Measurements from ENCODE around the gene HDAC1.

Gene HDAC1

GRCh38 chr1:32373996-32374592, 82.2 kb downstream of the HDAC1 start:
- H2AFZ ChIP-seq (ENCODE audit: low read depth) = no peak overlapping the region
- no peak for TF ChIP-seq CTCF (conservative IDR thresholded peaks at IDR 0.05; ENCODE audit: low read depth, low read length)
- no peak overlapping the region for H3K27ac ChIP-seq
- H3K79me2 ChIP-seq (ENCODE audit: insufficient read depth, low read depth) = no peaks in the 10 kb centered on the region
- no peak overlapping the region for H3K9ac ChIP-seq
- no peaks in the 10 kb centered on the region; the same call in 1 of the 2 replicates for H3K36me3 ChIP-seq (ENCODE audit: insufficient read depth)
- no peak overlapping the region for H3K4me2 ChIP-seq
- no peaks in the 10 kb centered on the region for H3K27me3 ChIP-seq (ENCODE audit: insufficient read depth, low read depth)
- H3K4me3 ChIP-seq (IDR thresholded peaks at IDR 0.05; ENCODE audit: insufficient read depth, low read depth, low read length) = no peak overlapping the region
- no peaks in the 10 kb centered on the region for H3K4me1 ChIP-seq (ENCODE audit: low read depth, poor library complexity, severe bottlenecking)
- H4K20me1 ChIP-seq (ENCODE audit: insufficient read depth) = no peaks in the 10 kb centered on the region

DNA sequence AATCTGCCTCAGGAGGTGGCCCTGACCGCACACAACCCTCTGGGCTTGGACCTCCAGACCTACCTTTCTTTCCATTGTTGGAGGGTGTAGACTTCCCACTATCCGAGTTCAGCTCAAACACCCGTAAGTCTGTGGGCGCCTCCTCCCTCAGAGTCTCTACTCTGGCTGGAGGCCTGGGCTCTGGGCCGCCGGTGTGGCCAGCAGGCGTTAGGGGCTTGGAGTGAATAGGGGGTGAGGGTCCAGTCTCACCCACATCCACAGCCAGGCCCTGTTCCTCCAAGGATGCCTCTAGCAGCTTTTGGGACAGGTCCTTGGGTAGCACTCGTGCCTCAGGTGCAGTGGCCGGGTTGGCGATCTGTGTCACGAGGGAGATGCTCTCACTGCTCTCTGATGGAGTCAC, 84.3 kb downstream of the HDAC1 start:
- Histone ChIP-seq H3K36me3 (ENCODE audit: insufficient read depth) (no peaks in the 10 kb centered on the region; the same call in 1 of the 2 replicates), H3K4me1 (ENCODE audit: low read depth, poor library complexity, severe bottlenecking) (no peaks in the 10 kb centered on the region), H3K27me3 (ENCODE audit: insufficient read depth, low read depth) (no peaks in the 10 kb centered on the region), H3K27ac (no peak overlapping the region), H3K4me3 (IDR thresholded peaks at IDR 0.05; ENCODE audit: insufficient read depth, low read depth, low read length) (no peak overlapping the region), H2AFZ (ENCODE audit: low read depth) (no peak overlapping the region), H3K9ac (no peak overlapping the region), H3K79me2 (ENCODE audit: insufficient read depth, low read depth) (no peaks in the 10 kb centered on the region), H4K20me1 (ENCODE audit: insufficient read depth) (no peaks in the 10 kb centered on the region), H3K4me2 (no peak overlapping the region)
- no peak for TF ChIP-seq CTCF (conservative IDR thresholded peaks at IDR 0.05; ENCODE audit: low read depth, low read length)

DNA sequence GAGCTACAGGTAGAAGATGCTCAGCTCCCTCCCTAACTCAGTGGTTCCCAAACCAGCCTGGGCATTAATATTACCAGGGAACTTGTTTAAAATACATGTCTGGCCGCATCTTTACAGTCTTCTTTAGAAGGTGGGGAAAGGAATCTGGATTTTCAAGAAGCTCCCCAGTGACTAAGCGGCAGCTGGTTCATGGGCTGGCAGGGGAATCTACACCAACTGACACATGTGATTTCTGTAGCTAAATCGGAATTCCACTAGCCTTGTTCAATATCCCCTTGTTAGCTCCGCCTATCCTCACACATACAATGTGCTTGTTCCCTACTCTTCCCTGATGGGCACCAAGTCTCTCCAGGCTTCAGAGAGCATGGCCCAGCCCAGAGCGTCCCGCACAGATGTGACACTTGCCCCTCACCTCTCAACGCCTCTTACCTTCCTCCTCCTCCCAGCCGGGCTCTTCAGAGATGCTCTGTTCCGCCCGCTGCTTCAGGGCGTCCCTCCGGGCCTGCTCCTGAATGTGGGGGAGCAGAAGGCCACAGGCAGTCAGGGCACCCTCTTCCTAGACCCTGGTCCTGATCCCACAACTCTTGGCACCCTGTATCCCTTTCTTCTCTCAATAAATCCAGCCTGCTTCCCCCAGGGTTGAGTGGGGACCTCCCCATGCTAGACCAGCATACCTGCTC, 85.8 kb downstream of the HDAC1 start:
- H3K4me1 ChIP-seq (ENCODE audit: low read depth, poor library complexity, severe bottlenecking) = no peaks in the 10 kb centered on the region
- H3K36me3 ChIP-seq (ENCODE audit: insufficient read depth) = no peaks in the 10 kb centered on the region; the same call in 1 of the 2 replicates
- H3K4me2 ChIP-seq = no peak overlapping the region
- no peak overlapping the region for H3K9ac ChIP-seq
- H2AFZ ChIP-seq (ENCODE audit: low read depth) = no peak overlapping the region
- H3K27me3 ChIP-seq (ENCODE audit: insufficient read depth, low read depth) = no peaks in the 10 kb centered on the region
- no peaks in the 10 kb centered on the region for H3K79me2 ChIP-seq (ENCODE audit: insufficient read depth, low read depth)
- H3K27ac ChIP-seq = no peak overlapping the region
- TF ChIP-seq CTCF (conservative IDR thresholded peaks at IDR 0.05; ENCODE audit: low read depth, low read length) = no peak
- no peaks in the 10 kb centered on the region for H4K20me1 ChIP-seq (ENCODE audit: insufficient read depth)
- no peak overlapping the region for H3K4me3 ChIP-seq (IDR thresholded peaks at IDR 0.05; ENCODE audit: insufficient read depth, low read depth, low read length)

- Histone ChIP-seq H3K4me1 (ENCODE audit: low read depth, poor library complexity, severe bottlenecking) (no peaks in the 10 kb centered on the region), H3K9ac (no peak overlapping the region), H3K79me2 (ENCODE audit: insufficient read depth, low read depth) (no peaks in the 10 kb centered on the region), H3K36me3 (ENCODE audit: insufficient read depth) (no peaks in the 10 kb centered on the region; the same call in 1 of the 2 replicates), H3K27me3 (ENCODE audit: insufficient read depth, low read depth) (no peaks in the 10 kb centered on the region), H2AFZ (ENCODE audit: low read depth) (no peak overlapping the region), H3K4me2 (no peak overlapping the region), H4K20me1 (ENCODE audit: insufficient read depth) (no peaks in the 10 kb centered on the region), H3K4me3 (IDR thresholded peaks at IDR 0.05; ENCODE audit: insufficient read depth, low read depth, low read length) (no peak overlapping the region), H3K27ac (no peak overlapping the region)
- no peak for TF ChIP-seq CTCF (conservative IDR thresholded peaks at IDR 0.05; ENCODE audit: low read depth, low read length)
Measured at GRCh38 chr1:32380057-32380456, 88.2 kb downstream of the HDAC1 start.

All from KMS-11 (cell line).